Caco-2 (cell line): ENCODE data around the gene GIT2. TPM values are rescaled to one million over a fixed set of nuclear protein-coding genes. Genes with fewer than 3 reads are reported as not detected.
"Not testable (repeated sequence)": the region's sequence is repeated elsewhere in the genome, so short reads cannot be mapped to it uniquely, and the experiment has no call there.

Experiments
- BruUV-seq: library from RNA; stranded (reverse); fragments of 400-500 nt; replicated peaks from 2 replicates; lab custom pipeline; 2021; lab: Mats Ljungman, UMichigan
- CTCF ChIA-PET: fragments of 300-600 bp; sonication (Branson Sonifier 250); formaldehyde crosslinking; loops from one replicate; lab custom pipeline; 2022; ENCODE audit warnings: antibody characterized with exemption; lab: Charles Lee
- POLR2A ChIA-PET: fragments of 300-600 bp; sonication (Branson Sonifier 250); formaldehyde crosslinking; loops from one replicate; lab custom pipeline; 2022; ENCODE audit warnings: antibody characterized with exemption; lab: Charles Lee
- DNase-seq, 2 experiments: peaks; one replicate each; pipeline versions ENCODE4 v3.0.0 to v3.0.0-alpha.2; 2020 to 2022
- H3K27me3 ChIP-seq: replicated peaks from 2 replicates; pipeline ENCODE4 v1.6.0; 2011; ENCODE audit warnings: low read length; ENCODE audit not compliant: control insufficient read depth, insufficient read depth
- H3K36me3 ChIP-seq: 2 replicates; pipeline ENCODE4 v1.5.1; 2011; ENCODE audit warnings: low read length; ENCODE audit not compliant: control insufficient read depth, insufficient read depth
- H3K4me1 ChIP-seq: fragments of 250-450 bp; sonication (Bioruptor Pico); 2 replicates; pipeline ENCODE4 v1.5.1; 2020; ENCODE audit warnings: mild to moderate bottlenecking
- H3K4me3 ChIP-seq: 2 replicates; pipeline ENCODE4 v1.5.1; 2011; ENCODE audit warnings: low read depth, mild to moderate bottlenecking, control low read depth, low read length
- H3K9me3 ChIP-seq: fragments of 250-450 bp; sonication (Bioruptor Pico); 2 replicates; pipeline ENCODE4 v1.5.1; 2020; ENCODE audit warnings: mild to moderate bottlenecking, moderate library complexity
- H3K27ac Mint-ChIP-seq: one replicate; pipeline ENCODE4 v1.8.0; 2022; ENCODE audit warnings: mixed read lengths; ENCODE audit not compliant: unreplicated experiment
- H3K27me3 Mint-ChIP-seq: one replicate; pipeline ENCODE4 v1.8.0; 2022; ENCODE audit warnings: mixed read lengths; ENCODE audit not compliant: insufficient read depth, unreplicated experiment
- H3K36me3 Mint-ChIP-seq: one replicate; pipeline ENCODE4 v1.8.0; 2022; ENCODE audit warnings: mild to moderate bottlenecking, mixed read lengths; ENCODE audit not compliant: insufficient read depth, unreplicated experiment
- H3K4me1 Mint-ChIP-seq: one replicate; pipeline ENCODE4 v1.8.0; 2022; ENCODE audit warnings: low read depth, mixed read lengths; ENCODE audit not compliant: unreplicated experiment
- H3K4me3 Mint-ChIP-seq: one replicate; pipeline ENCODE4 v1.8.0; 2022; ENCODE audit warnings: mild to moderate bottlenecking, moderate library complexity, mixed read lengths; ENCODE audit not compliant: unreplicated experiment
- H3K9me3 Mint-ChIP-seq: one replicate; pipeline ENCODE4 v1.8.0; 2022; ENCODE audit warnings: mixed read lengths; ENCODE audit not compliant: unreplicated experiment
- CTCF ChIP-seq, 2 experiments: fragments of 200-600 bp in 1 of 2; IDR thresholded peaks; 1 replicate in 1 of 2; 2 replicates in 1 of 2; pipeline versions ENCODE4 v1.5.1 to v1.8.0; 2011 to 2022; ENCODE audit warnings: antibody characterized with exemption in 1 of 2, control low read depth in 1 of 2, inconsistent platforms in 1 of 2, low read depth in 1 of 2, low read length in 1 of 2, mild to moderate bottlenecking in 1 of 2, moderate library complexity in 1 of 2; ENCODE audit not compliant: insufficient read depth in 1 of 2, severe bottlenecking in 1 of 2, unreplicated experiment in 1 of 2
- intact Hi-C: fragments of 100-400 bp; cut with micrococcal nuclease; formaldehyde crosslinking; loops from one replicate; pipeline ENCODE4 v1.10.0; 2022; ENCODE audit not compliant: unreplicated experiment
- total RNA-seq: library from RNA; stranded (reverse); gene quantifications from 2 replicates; pipeline ENCODE4 v1.2.3, GENCODE V29; 2022

GIT2 gene
- total RNA-seq, 1 experiment from 2014 or later, result 29.3 TPM

- no peaks in the 10 kb centered on the region for H3K36me3 ChIP-seq
- CTCF ChIA-PET, result no interaction called here
- BruUV-seq, result no TSS peak
- TF ChIP-seq CTCF (IDR thresholded peaks at IDR 0.05; ENCODE audit: insufficient read depth in 1 of 2, low read depth in 1 of 2, low read length in 1 of 2, severe bottlenecking in 1 of 2, unreplicated experiment in 1 of 2), result no peak
- H3K9me3 ChIP-seq, result no peaks in the 10 kb centered on the region
- H3K27me3 ChIP-seq, result no peaks in the 10 kb centered on the region
- no peak overlapping the region for H3K4me3 ChIP-seq
- H3K4me3 Mint-ChIP-seq, result no peak overlapping the region
- intact Hi-C loops, result no loop called here
- no peaks in the 10 kb centered on the region for H3K9me3 Mint-ChIP-seq
- peak in 1 of 2 experiments; percentile 32 for DNase-seq
- H3K27ac Mint-ChIP-seq, result no peak overlapping the region
- H3K4me1 Mint-ChIP-seq, result peaks cover 19% of the 10 kb centered on the region
- peaks cover 30% of the 10 kb centered on the region for H3K4me1 ChIP-seq
- peaks cover 24% of the 10 kb centered on the region for H3K36me3 Mint-ChIP-seq
- POLR2A ChIA-PET, result no interaction called here
- H3K27me3 Mint-ChIP-seq, result no peaks in the 10 kb centered on the region
These were observed 16.0 kb upstream of the GIT2 start for GRCh38 chr12:110012137-110012536.

- Mint-ChIP-seq H3K36me3 (peaks cover 21% of the 10 kb centered on the region), H3K4me3 (no peak overlapping the region), H3K27me3 (no peaks in the 10 kb centered on the region), H3K9me3 (no peaks in the 10 kb centered on the region), H3K27ac (peak overlapping the region; percentile 37), H3K4me1 (peaks cover 19% of the 10 kb centered on the region)
- DNase-seq, result no peak
- peaks cover 30% of the 10 kb centered on the region for H3K4me1 ChIP-seq
- no peaks in the 10 kb centered on the region for H3K36me3 ChIP-seq
- no peak overlapping the region for H3K4me3 ChIP-seq
- no peaks in the 10 kb centered on the region for H3K9me3 ChIP-seq
- CTCF ChIA-PET, result interaction anchor here (0.7 kb wide), 1 partner anchor 11 kb away, joined by 3 read pairs; no protein-coding TSS in a partner anchor
- no peak for TF ChIP-seq CTCF (IDR thresholded peaks at IDR 0.05; ENCODE audit: insufficient read depth in 1 of 2, low read depth in 1 of 2, low read length in 1 of 2, severe bottlenecking in 1 of 2, unreplicated experiment in 1 of 2)
- POLR2A ChIA-PET, result no interaction called here
- BruUV-seq, result no TSS peak
- intact Hi-C loops, result no loop called here
- H3K27me3 ChIP-seq, result no peaks in the 10 kb centered on the region
These were observed 14.9 kb upstream of the GIT2 start for GRCh38 chr12:110010853-110011723.

DNA sequence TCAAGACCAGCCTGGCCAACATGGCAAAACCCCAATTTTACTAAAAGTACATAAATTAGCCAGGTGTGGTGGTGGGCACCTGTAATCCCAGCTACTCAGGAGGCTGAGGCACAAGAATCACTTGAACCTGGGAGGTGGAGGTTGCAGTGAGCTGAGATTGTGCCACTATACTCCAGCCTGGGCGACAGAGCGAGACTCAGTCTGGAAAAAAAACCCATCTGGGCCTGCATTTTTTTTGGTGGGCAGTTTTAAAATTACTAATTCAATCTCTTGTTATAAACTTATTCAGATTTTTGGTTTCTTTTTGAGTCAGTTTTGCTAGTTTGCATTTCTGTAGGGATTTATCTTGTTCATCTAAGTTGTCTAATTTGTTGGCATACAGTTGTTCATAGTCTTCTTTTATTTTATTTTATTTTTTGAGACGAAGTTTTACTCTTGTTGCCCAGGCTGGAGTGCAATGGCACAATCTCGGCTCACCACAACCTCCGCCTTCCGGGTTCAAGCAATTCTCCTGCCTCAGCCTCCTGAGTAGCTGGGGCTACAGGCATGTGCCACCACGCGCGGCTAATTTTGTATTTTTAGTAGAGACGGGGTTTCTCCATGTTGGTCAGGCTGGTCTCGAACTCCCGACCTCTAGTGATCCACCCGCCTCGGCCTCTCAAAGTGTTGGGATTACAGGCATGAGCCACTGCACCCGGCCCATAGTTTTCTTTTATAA, 12.7 kb upstream of the GIT2 start:
- H3K27me3 Mint-ChIP-seq, H3K27ac Mint-ChIP-seq, DNase-seq, H3K36me3 ChIP-seq, H3K9me3 ChIP-seq, H3K4me3 Mint-ChIP-seq, H3K4me3 ChIP-seq, POLR2A ChIA-PET, BruUV-seq, H3K9me3 Mint-ChIP-seq, H3K36me3 Mint-ChIP-seq, CTCF ChIA-PET, intact Hi-C loops, H3K27me3 ChIP-seq: not testable (repeated sequence)
- H3K4me1 ChIP-seq, result peaks cover 30% of the 10 kb centered on the region
- peaks cover 19% of the 10 kb centered on the region for H3K4me1 Mint-ChIP-seq
